Stimulated activated CD4-positive, alpha-beta T cell treated with anti-CD3 and anti-CD28 coated beads, Interleukin-2, amount 100 ng/mL, for 24 hours (primary cell): ENCODE data around the gene RPS6KB2.
"Not testable (repeated sequence)": the region's sequence is repeated elsewhere in the genome, so short reads cannot be mapped to it uniquely, and the experiment has no call there.

Experiments
- DNase-seq, 2 donors: peaks; one replicate each; pipeline ENCODE4 v3.0.0-alpha.2; 2020

Gene RPS6KB2

DNA sequence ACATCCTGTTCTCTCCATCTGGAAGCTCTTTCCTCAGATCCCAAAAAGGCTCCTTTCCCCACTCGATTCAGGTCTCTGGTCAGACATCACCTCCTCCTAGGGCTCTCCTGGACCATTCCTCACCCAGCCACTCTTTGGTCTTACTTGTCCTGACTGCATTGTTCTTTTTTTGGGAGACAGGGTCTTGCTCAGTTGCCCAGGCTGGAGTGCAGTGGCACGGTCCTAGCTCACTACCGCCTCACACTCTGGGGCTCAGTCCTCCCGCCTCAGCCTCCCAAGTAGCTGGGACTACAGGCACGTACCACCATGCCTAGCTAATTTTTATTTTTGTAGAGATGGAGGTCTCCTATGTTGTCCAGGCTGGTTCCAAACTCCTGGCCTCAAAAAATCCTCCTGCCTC is 17.2 kb downstream of the RPS6KB2 start:
- no peak for DNase-seq

DNA sequence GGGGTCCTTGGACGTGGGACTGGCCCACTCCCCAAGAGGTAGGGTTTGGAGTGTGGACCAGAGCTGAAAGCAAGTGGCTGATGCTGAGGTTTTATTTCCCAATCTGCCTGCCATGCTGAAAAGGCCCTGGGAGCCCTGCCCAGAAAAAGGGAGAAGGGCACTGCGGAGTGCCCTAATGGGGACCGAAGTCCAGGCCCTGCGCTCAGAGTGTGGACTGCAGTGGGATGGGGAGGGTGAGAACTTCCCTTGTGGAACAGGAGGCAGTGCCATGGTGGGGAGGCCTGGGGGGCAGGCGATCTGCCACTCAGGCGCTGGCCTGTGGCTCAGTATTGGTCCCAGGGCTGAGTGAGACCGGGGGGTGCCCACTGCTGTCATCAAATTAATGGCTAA is 19.9 kb downstream of the RPS6KB2 start:
- no peak for DNase-seq

DNA sequence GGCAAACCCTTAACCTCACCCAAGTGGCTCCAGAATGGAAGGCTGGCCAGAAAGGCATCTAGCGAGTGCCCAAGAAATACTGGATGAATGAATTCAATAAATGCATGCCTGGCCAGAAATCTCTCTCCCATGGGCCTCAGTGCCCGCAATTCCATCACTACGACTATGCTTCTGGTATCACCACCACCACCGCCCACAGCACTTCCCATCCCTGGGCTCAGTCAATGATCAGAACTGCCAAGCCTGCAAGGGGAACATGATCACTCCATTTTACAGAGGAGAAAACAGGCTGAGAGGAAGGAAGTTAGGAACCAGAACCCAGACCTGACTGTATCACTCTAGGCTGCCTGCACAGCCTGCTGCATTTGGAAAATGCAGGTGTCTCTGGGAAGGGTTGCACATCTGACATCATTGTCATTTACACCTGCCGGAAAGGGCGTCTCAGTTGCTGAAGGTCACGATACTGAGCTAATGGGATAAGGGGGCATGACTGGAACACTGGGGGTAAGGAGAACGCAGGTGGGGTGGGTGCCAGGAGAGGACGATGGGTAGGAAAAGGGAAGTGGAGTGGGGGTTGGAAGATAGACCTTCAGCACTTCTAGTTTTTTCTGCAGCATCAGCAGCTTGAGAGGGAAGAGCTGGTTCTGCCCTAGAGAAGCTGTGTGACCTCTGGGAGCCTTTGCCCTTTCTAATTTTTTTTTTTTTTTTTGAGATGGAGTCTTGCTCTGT is 21.0 kb downstream of the RPS6KB2 start:
- no peak for DNase-seq

DNA sequence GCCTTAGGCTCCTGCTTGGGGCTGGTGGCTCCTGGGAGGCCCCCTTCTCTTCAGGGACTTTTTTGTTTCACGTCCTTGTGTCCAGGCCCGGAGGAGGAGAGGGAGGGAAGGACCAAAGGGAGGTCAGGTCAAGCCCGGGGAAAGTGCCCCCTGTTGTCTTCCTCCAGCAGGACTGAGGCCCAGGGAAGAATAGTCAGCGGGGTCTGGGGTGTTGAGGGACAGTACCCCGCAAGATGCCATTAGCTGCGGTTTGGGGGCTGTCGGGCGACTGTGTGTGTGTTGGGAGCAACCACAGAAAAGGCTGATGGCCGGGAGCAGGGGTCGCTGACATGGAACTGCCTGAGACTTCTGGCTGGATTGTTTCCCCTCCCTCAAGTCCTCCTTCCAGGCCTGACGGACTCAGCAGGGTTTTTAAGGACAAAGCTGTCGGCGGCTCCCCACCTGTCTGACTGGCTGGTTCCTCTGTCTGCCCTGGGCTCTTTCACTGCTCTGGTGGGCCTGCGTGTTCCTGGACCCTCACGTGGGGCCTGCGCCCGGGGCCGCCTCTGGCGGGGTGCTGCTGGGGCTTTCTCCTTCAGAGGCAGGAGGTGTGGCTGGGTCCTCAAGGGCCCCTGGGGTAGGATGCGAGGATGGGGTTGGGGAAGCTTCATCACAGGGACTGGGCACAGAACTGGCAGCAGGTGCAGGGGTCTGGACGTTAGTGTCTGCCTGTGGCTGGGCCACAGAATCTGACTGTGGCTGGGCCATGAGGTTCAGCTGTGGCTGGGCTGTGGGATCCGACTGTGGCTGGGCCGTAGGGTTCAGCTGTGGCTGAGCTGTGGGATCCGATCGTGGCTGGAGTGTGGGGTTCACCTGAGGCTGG is 22.7 kb downstream of the RPS6KB2 start:
- DNase-seq: no peak

DNA sequence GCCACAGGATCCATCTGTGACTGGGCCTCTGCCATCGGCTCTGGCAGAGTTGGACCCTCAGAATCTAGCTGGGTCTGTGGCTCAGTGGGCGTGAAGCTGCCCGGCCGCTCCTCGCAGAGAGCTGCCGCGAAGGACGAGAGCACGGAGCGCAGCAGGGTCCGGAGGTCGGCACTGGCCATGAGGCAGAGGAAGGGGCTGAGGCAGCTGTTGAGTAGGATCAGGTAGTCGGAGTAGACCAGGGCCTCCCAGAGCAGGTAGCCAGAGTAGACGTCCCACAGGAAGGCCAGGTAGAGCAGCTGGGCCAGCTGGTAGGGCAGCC is 23.3 kb downstream of the RPS6KB2 start:
- no peak for DNase-seq

DNA sequence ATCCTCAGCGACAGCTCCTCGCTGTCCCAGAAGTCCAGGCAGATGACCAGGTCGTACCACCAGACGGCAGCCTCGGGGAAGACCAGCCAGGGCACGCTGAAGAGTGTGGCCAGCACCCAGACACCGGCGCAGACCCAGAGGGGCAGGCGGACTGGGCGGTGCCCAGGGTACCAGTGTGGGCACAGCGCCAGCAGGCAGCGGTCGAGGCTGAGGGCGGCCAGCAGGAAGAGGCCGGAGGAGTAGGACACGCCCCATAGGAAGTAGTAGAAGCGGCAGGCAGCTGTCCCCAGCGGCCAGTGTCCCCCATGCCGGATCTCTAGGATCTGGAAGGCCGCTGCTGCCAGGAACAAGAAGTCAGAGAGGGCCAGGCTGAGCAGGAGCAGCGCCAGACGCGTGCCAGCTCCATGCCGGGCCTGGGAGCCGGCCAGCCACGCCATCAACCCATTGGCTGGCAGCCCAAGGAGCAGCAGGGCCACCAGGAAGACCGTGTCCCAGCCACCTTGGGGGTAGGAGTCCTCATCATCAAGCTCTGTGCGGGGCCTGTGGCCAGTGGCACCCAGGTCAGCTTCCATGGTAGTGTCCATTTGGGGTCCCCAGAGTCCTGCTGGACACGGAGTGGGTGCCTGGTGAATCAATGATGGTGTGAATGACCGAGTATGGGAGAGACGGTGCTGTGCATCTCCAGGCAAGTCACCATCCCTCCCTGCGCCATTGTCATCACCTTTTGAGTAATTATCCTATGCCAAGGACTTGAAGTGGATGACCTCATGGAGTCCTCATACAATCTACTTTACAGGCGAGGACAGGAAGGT is 24.1 kb downstream of the RPS6KB2 start, which contains the start of gene GPR152:
Gene GPR152 (minus strand): TSS at position 589 of the 812 bp plus-strand sequence. CDS start 5 bp downstream, at position 584.
- DNase-seq: no peak

DNA sequence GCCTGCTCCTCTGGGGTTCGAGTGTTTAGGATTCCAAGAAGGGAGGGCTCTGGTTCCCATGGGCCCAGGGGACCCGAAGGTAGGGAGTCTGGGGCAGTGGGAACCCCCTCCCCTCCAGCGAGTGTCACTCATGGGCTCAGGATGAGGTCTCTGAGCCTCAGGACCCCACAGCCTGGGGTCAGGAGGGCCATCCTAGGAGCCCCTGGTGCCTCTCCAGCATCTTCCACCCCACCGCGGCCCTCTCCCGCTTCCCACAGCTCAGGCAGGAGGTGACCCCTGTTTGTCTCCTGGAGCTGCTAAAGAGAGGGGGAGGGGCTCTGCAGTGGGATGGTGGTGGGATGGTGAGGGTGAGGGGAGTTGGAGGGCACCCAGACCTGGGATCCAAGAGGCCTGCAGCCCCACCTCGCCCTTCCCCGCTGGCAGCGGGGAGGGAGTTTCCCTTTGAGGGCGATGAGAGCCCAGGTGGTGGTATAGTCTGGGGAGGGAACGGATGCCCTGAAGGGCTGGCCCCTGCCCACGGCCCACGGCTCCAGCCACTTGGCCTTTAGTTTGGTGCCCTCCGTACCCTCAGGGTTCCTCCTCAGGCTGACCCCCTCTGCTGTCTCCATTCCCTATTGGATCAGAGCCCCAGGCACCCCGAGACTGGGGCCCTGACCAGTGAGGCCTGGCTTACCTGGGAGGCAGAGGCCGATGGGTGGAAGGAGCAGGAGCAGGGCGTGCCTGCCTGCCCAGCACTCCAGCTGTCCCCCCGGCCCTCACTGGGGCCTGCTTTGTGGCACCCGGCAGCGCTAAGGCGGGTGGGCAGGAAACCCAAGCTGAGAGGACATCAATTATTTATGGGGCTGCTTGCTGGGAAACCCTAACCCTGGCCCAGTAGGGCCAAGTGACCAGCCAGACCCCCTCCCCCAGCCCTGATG is 25.8 kb downstream of the RPS6KB2 start:
- DNase-seq: no peak

DNA sequence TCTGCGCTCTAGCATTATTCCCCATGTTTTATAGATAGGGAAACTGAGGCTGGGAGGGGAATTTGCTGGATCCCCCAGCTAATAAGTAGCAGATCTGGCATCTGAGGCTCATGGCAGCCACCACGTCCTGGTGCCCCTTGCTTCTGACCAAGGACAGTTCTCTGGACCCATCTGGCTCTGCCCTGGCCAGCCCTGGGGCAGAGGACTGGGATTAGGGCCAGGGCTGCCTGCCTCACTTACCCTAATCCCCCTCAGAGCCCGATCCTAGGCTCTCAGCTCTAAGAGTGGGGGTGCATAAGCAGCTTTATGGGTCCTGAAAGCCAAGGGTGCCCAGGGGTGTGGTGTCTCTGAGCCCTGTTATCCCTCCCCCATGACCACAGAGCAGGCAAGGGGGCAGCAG is 26.8 kb downstream of the RPS6KB2 start, which contains the start of gene CABP4:
Gene CABP4 (plus strand): TSS at position 301 of the 400 bp plus-strand sequence. CDS start 70 bp downstream, at position 371.
- no peak for DNase-seq

DNA sequence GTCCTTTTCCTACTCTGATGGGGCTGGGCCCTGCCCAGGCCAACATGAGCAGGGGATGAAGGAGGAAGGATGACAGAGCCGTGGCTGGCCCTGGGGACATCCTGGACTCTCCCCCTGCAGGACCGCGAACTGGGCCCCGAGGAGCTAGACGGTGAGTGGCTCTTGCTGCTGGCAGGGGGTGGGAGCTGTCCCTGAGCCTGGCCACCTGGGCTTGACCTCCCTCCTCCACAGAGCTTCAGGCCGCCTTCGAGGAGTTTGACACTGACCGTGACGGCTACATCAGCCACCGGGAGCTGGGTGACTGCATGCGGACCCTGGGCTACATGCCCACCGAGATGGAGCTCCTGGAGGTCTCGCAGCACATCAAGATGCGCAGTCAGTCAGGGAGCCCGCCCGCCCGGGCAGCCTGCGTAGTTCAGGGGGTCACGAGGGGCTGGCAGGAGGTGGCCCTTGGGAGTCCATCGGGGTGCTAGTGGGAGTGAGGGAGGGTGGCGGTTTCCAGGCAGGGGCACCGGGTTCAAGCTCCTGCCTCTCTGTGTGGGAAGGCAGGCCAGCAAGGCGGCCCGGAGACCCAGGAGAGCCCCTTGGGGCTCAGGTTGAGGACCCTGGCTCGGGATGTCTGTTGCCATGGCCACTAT is 27.9 kb downstream of the RPS6KB2 start:
- no peak for DNase-seq

DNA sequence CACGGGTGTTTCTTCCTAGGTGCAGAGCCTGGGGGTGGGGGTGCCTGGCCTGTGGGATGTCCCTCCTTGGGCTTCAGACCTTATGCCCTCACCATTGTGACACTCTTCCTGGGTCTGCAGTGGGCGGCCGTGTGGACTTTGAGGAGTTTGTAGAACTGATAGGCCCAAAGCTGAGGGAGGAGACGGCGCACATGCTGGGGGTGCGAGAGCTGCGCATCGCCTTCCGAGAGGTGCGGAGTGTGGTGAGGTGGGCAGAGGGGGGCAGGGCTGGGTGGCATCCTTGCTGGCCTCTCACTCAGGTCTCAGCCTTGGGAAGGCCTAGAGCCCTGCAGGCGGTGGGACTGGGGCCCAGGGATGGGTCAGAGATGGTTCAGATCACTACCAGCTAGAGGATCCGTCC is 29.2 kb downstream of the RPS6KB2 start:
- no peak for DNase-seq

DNA sequence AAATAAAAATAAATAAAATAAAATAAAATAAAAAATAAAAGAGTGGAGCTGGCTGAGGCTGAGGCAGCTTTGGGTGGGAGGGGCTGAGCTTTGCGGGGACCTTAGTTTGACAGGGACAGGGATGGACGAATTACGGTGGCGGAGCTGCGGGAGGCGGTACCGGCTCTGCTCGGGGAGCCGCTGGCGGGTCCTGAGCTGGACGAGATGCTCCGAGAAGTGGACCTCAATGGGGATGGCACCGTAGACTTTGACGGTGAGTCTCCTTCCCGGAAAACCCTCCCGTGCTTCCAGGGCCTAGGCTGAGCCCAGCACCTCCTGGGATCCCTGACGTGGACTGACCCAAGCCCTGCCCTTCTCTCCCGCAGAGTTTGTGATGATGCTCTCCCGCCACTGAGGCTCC is 30.0 kb downstream of the RPS6KB2 start:
- DNase-seq: no peak

DNA sequence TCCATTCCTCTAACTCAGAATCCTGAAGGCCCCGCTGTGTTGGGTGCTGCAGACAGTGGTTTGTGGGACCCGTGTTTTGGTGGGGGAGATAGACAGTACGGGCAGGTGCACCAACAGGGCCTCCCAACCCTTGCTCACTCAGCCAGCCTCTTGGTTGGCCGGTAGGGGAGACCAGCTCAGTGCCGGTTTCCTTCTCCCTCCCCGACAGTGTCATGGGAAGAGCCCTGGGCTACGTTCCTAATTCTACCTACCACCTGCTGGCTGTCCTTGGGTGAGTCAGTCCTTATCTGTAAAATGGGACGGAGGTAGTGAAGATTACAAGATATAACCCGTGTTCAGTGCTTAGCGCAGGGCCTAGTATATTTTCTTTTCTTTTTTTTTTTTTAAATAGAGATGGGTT is 34.9 kb downstream of the RPS6KB2 start:
- no peak for DNase-seq

DNA sequence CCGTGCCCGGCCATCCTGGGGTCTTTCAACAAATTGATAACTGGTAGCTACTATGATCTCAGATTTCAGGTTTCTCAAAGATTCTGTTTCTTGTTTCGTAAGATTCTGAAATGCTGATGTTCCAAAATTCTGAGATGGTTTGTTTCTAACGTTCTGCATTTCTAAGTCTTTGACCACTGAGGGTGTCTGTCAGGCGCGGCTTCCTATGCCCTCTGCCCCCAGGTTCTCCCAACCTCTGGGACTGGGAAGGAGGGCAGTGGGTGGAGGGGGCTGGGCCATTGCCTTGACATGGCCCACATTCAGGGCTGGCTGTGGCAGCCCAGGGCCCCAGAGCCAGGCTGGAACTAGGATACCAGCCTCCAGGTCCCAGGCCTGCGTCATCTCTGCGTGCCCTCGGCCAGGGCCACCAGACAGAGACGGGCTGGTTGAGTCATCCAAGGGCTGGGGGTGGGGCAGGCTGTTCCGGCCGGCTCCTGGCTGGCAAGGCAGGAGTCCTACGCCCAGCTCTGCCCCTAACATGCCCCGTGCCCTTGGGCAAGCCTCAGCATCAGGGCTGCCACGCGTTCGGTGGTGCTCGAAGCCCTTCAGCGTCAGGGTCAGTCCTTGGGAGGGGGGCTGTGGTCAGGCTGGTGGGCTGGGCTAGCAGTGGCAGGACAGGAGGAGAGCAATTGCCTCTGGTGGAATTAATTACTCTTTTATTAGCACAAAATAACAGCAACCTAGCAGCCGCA is 35.6 kb downstream of the RPS6KB2 start:
- DNase-seq: no peak

DNA sequence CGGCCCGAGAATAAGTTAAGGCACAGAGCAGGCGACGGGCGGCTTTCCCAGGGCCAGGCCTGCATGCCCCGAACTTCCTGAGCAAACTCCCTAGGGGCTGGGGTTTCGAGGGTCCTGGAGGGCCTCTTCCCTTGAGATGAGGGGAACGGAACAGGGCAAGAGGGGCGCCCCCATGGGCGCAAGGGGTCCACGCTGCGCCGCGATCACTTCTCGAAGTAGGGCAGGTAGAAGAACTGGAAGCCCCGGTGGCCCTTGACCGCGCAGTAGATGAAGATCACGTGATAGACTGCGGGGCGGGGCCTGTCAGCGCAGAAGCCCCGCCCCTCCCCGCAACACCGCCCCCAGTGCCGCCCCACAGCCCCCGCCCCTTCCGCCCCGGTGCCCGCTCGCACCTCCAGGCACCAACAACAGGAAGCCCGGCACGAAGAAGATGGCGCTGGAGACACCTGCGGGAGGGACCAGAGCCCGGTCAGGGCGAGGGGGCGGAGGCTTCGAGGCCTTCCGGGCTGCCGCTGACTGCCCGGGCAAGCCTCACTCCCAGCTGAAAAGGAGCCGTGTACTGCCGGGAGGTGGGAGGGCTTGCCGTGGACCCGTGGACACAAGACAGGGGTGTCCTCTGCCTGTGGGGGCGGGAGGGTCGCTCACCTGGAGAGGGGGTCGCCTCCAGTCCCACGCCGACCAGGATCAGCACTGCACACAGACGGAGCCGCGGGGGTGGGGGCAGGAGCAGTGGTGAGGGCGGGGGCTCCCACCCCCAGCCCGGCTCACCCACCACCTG is 36.3 kb downstream of the RPS6KB2 start:
- peak; percentile 92 to 93 for DNase-seq

DNA sequence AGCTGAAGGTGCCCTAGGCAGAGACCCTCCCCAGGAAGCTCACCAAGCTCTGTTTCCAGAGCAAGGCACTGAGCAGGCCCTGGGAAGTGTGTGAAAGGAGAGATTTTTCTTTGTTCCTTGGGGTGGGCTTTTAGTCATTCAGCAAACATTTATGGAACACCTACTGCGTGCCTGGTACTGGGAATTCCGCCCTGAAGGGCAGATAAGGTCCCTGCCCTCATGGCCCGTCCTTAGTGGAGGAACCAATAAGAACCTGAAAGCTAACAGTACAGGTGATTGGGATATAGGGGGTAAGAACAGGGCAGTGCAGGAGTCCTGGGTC is 36.9 kb downstream of the RPS6KB2 start:
- DNase-seq: no peak

DNA sequence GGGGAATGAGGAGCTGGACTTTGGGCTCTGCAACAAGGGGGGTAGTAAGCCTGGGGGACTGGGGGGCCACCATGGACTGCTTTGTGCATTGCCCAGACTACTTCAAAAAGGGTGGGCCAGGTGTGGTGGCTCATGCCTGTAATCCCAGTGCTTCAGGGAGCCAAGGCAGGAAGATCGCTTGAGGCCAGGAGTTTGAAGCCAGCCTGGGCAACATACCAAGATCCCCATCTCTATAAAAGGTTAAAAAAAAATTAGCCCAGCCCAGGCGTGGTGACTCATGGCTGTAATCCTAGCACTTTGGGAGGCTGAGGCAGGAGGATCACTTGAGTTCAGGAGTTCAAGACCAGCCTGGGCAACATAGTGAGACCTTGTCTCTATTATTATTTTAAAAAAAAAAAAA is 37.2 kb downstream of the RPS6KB2 start:
- DNase-seq: not testable (repeated sequence)

DNA sequence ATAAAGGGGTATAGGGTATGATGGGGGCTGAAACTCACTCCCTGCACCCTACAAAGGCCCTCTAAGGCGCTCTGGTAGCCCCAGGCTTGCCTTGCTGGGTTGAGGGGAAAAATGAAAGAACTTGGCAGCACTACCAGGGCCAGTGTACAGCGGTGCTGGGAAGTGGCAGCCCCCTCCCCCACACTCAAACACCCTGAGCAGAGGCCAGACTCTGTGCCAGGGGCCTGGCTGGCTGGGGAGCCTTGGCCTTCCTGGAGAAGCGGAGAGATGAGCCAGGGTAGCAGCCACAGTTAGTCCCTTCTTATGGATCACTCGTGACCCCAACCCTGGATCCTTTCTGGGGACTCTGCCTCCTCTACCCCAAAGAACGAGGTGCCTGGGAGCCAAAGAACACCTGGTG is 38.1 kb downstream of the RPS6KB2 start:
- no peak for DNase-seq

DNA sequence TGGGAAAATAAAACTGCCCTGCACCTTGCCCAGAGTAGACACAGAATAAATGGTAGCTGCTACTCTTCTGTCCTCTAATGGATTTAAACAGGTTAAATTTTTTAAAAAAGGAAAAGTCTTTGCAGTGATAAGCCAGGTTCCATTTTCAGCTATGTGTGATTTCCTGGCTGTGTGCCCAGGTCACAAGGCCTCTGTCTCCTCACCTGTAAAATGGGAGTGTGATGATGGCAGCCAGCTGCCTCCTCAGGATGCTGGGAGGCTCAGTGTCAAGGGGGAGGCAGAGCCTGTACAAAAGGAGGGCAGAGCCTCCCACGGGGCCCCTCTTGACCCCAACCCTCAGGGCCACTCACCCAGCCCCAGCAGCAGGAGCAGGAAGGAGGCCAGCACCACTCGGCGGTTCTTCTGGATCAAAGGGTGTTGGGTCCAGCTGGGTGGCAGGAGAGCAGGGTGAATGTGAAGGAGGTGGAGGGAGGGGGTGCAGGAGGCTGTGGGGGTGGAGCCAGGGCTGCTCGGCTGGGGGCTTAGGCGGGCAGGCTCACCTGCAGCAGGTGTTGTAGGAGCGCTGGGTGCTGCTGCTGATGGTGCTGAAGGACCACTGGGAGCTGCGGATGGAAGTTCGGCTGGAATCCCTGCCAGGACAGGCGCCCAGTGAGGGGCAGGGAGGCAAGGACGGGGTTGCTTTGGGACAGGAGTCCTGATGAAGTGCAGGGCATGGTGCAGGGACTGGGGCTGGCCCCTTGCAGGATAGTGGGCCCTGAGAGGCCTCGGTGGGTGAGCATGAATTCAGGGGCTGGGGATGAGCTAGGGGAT is 38.9 kb downstream of the RPS6KB2 start:
- DNase-seq: no peak

DNA sequence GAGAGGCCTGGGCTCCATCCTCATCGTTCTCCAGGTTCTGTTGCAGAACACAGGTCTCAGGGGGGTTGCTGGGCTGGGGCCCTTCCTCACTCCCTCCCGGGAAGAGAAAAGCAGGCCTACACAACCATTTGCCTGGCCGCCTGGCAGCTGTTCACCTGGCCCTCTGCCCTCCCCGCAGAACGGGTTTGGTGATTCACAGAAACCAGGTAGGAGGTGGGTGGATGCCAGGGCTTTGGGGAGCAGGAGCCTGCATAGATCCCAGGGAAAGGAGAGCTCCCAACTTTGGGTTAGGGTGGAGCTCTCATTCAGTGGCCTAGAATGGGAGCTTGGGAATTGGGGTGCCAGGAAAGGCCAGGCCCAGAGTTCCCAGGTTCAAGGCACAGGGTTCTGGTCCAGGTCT is 39.8 kb downstream of the RPS6KB2 start:
- DNase-seq: peak in 1 of 2 donors; percentile 49

DNA sequence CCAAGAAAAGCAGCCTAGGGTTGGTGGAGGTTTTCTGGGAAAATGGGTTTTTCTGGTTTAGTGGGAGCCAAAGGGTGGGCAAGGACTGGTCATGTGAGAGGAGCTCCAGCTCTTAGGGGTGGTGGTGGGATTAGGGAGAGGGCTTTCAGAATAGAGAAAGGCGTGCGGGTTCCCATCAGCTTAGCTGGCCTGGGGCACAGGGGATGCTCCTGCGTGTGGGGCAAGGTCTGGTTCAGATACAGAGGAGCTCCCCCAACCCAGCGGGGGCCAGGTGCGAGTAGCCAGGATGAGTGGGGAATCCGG is 40.1 kb downstream of the RPS6KB2 start:
- DNase-seq: peak in 1 of 2 donors; percentile 47
